Activated CD8-positive, alpha-beta memory T cell treated with anti-CD3 and anti-CD28 coated beads, Interleukin-2, amount 50 U/mL, for 1 hour (primary cell): Measurements from ENCODE around the gene KRTAP10-9.
A peak's percentile ranks its signal among the peaks of the same experiment; 100 is the strongest.
"Not testable (repeated sequence)": the region's sequence is repeated elsewhere in the genome, so short reads cannot be mapped to it uniquely, and the experiment has no call there.

Experiments used
- DNase-seq: peaks from one replicate; pipeline ENCODE4 v3.0.0-alpha.2; 2020; ENCODE audit errors: extremely low read depth

KRTAP10-9 gene

DNA sequence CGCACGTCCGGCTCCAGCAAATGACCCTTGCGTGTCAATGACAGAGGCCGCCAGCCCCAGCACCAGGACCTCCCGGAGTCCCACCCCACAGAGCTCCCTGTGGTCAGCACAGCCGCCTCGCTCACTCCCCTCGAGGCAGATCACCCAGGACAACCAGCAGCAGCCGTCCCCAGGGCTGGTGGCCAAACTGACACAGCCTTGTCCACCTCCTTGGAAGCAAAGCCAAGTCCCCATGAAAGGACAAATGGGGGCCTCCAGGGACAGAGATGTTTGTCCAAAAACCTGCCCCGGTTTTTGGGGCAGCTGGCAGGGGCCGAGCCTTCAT lies 12.4 kb downstream of the KRTAP10-9 start:
- no peak for DNase-seq

DNA sequence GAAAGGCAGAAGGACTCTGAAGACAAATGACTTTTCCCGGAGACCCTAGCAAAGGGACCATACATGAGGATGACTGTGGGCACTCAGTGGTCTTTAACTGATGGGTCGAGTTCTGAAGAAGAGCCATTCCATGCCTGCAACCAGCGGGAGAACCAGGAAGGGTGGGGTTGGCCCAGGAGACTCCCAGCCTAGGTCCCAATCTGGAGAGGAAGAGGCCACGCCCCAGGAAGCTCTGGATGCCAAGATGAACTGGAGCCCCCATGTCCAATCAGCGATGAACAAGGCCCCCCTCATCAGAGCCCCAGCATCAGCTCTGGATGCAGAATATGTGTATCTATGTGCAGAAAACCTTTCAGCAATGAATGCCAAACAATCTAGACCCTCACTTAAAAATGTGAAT lies 13.9 kb downstream of the KRTAP10-9 start:
- DNase-seq: no peak

DNA sequence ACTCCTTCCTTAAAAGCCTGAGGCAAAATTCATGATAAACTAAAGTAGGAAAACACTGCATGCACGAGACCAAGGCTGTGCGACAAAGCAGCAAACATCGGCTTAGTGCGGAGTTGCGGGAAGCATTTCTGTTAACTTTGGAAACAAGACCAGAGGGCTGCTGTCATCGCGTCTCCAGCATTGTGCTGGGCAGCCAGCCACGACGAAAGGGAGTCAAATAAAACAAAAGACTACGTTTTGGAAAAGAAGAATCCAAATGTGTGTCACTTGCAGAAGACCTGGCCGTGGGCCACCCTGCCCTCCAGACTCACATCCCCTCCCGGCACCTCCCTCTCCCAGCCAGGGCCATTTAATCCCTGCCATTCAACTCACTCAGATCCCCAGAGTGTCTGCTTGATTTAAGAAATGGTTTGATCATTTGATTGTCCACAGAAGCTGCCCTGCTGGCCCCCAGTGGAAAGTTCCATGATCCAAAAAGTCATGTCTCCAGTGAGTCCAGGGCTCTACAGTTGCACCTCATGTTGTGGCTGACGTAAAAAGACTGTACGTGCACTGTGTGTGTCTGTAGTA lies 16.9 kb downstream of the KRTAP10-9 start:
- DNase-seq: no peak

DNA sequence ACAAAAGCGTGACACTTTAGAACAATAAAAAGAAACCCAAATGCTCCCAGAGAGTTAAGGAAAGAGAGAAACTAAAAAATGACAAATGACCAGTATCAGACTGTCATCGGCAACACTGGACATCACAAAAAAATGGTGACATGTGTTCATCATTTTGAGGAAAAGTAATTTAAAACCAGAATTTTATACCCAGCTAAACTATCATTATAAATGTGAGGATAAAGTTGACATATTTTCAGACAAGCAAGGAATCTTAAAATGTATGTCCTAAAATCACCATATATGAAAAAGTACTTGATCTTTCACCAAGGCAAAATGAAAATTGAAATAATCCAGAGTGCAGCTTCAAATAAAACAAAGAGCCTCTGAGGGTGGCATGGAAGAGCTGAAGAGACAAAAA lies 18.0 kb downstream of the KRTAP10-9 start:
- no peak for DNase-seq

DNA sequence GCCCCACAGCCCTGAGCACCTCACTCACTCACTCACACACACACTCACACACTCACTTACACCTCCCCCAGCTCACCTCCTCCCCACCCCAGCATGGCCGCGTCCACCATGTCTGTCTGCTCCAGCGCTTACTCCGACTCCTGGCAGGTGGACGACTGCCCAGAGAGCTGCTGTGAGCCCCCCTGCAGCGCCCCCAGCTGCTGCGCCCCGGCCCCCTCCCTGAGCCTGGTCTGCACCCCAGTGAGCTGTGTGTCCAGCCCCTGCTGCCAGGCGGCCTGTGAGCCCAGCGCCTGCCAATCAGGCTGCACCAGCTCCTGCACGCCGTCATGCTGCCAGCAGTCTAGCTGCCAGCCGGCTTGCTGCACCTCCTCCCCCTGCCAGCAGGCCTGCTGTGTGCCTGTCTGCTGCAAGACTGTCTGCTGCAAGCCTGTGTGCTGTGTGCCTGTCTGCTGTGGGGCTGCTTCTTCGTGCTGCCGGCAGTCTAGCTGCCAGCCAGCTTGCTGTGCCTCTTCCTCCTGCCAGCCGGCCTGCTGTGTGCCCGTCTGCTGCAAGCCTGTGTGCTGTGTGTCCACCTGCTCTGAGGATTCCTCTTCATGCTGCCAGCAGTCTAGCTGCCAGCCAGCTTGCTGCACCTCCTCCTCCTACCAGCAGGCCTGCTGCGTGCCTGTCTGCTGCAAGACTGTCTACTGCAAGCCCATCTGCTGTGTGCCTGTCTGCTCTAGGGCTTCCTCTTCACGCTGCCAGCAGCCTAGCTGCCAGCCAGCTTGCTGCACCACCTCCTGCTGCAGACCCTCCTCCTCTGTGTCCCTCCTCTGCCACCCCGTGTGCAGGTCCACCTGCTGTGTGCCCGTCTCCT lies 19.7 kb downstream of the KRTAP10-9 start, which contains the start of gene KRTAP10-11:
KRTAP10-11 (plus strand) TSS at position 49 of the 856 bp plus-strand sequence; CDS start at position 94, 45 bp downstream.
- not testable (repeated sequence) for DNase-seq

DNA sequence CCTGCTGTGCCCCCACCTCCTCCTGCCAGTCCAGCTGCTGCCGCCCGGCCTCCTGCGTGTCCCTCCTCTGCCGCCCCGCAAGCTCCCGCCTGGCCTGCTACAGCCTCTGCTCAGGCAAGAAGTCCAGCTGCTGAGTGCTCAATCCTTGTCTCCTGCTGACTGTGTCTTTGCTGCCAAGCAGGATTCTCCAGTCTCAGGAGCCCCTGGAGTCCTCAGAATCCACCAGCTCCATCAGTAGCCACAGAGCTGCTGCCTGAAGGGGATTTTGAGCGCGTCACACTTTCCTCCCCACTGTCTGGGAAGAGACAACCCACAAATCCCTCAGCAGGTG lies 20.3 kb downstream of the KRTAP10-9 start:
- DNase-seq: no peak

DNA sequence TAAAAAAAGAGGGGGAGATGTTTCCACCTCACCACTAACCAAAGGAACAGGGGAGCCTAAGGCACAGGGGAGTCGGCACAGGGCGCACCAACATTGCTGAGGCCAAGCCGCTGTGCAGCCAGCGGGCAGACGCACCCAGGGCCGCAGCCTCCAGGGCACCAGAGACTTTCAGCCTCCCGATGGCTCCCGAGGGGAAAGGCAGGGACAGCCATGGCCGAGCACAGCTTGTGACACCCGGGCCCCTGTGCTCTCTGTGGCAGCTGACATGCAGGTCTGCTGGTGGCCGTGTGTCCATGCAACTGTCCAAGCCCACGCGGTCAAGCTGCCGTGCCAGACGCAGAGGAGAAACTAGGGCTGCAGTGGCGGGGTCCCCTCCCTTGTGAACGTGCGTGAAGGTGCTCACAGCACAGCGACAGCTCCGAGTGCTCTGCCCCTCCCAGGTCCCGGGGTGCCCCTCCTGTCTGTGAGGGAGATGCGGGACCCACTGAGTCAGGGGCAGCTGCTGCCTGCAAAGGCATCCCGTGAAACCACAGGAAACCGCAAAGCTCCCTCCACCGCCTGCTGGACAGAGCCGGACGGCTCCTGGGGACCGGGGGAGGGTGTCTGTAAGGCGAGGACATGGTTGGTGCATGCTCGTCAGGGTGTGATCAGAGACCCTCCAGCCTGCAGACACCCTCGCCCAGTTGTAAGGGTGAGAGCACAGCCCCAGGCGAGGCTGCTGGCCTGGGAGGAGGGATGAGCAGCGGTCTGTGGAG lies 21.8 kb downstream of the KRTAP10-9 start:
- no peak for DNase-seq

DNA sequence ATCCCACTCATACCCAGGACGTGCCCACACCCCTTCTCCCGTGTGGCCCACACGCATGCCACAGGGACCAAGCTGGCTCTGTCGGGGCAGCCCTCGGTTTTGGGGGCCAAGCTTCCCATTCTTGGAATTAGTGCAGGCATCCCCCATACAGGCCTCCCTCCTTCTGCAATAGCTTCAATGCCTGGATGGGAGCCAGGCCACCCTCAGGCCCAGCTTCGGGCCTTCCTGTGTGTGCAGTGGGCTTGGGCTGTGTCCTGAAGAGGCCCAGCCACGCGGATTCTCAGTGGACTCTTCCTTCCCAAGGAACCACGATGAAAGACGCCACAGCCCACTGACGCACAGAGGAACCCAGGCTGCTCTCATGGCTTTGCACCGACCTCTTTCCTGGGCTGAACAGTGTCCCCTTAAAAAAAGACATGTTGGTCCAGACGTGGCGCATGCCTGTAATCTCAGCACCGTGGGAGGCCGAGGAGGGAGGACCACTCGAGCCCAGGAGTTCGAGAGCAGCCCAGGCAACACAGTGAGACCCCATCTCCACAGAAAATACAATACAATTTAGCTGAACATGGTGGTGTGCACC lies 22.7 kb downstream of the KRTAP10-9 start:
- DNase-seq: no peak

DNA sequence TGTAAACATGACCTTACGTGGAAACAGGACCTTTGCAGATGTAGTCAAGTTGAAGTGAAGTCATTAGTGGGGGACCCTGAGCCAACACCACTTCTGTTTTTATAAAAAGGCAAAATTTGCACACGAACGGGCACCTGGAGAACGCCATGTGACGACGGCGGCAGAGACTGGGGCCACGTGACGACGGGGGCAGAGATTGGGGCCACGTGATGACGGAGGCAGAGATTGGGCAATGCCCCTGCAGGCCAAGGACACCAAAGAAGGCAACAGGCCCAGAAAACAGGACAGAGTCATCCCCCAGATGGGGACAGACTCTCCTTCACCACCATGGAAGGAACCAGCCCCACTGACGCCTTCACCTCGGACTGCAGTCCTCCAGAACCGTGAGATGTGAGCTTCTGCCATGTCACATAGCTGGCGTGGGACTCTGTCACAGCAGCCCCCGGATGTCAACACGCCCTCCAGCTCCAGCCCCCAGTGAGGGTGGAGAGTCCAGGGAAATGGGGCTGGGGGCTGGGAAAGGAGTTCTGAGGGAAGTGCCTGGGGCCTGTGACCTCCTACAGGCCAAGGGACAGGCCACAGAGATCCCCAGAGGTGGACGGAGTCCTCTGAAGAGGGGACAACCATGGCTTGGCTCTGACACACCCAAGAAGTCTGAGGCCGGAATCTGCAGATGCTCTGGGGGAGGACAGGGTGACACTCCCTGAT lies 23.5 kb downstream of the KRTAP10-9 start:
- DNase-seq: no peak

DNA sequence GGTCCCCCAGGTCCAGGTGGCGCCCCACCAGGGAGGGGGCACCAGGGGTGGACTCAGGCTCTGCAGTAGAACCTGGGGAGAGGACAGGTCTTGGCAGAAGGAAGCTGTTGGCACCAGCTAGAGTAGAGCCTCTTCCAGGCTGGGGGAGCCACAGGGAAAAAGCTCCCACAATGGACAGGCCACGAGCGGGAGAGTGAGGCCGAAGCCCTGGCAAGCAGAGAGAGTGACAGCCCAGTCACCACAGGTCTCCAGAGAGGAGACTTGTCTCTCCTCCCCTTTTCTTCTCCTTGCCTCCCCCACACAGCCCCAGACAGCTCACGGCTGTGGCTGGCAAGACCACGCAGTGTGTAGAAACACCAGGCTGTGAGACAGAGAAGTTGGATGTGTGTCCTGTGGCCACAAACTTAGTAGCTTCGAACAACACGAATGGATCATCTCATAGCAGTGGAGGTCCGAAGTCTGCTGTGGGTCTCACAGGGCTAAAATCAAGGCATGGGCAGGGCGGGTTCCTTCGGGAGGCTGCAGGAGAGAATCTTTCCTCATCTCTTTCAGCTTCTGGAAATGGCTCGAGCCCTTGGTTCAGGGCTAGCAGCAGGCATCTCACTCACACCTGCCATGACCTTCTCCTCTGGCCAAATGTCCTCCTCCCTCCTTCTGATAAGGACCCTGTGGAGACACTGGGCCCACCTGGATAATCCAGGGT lies 24.2 kb downstream of the KRTAP10-9 start:
- DNase-seq: no peak

DNA sequence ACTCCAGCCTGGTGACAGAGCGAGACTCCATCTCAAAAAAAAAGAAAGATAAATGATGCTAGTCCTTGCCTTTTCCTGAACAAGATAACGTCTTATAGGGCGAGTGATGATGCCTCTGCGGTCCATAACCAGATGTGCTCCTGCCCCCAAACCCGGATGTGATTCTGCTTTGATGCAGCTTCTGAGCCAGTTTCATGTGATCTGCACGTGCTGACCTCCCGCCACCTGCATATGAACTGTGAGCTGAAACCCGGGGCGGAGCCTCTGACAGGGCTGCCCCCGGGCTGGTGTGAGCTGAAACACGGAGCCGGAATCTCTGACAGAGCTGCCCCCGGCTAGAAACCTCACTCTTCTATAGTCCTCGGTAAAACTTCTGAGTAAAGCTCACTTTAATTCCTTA lies 26.2 kb downstream of the KRTAP10-9 start:
- no peak for DNase-seq

DNA sequence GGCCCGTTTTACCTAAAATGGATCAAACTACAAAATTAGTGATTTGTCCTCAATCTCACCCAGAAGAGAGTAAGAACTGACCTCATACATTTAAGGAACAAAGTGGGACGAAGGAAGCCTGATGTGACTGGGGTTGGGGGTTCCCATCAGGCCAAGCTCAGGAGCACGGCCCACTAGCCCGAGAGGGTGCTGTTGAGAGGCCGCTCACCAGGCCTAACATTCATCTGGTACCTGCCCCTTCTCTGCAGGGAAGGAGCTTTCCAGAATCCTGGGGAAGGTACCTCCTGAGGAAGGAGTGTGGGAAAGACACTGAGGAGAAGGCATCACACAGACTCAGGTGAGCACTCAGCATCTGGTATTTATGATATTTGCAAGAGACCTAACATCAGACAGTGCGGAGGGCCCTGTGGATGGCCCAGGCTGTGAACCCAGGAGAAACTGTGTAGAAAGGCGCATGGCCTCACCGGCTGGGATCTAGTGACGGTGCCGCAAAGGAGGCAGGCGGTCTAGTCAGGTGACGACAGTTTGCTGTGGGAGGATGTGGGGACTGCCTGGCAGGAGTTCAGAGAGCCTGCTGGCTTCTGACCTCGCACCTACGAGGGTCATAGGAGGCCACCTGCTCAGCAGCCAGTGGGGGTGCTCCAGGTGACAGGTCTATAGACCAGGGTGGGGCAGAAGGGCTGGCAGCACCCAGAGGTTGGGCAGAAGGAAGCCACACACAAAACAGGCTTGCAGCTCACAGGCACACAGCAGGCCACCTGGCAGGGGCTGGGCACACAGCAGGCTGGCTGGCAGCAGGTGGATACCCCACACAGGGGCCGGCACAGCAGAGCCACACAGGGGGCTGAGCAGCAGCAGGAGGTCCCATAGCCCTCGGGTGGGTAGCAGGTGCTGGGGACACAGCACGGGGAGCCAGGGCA lies 27.0 kb downstream of the KRTAP10-9 start:
- peak; percentile 63 for DNase-seq

DNA sequence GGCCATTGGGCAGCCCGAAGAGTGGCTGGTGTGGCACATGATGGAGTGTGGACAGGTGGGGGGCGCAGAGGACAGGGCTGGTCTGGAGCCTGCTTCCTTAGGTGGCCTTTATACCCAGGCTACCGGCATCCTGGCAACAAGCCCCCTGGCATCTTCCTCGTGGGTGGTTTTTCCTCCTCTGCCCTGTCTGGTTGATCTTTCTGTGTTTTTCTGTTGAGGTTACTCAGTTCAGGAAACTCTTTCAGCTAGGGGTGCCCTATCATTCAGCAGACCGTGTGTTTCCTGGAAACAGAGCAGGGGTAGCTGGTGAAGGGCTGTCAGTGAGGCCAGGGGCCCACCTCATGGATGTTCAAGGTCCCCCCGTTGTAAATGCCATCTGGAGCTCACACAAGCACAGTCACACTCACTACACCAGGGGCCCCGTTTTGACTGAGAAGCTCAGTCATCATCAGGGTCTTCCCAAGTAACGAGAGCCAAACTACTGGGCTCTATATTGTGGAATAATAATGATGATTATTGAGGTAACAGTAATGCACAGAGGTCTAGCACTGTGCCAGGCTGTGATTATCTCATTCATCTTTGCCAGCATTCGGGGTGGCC lies 27.8 kb downstream of the KRTAP10-9 start, which contains the start of gene KRTAP12-4:
KRTAP12-4 (minus strand) TSS at position 84 of the 600 bp plus-strand sequence; CDS start at position 39, 45 bp downstream.
- DNase-seq: no peak

DNA sequence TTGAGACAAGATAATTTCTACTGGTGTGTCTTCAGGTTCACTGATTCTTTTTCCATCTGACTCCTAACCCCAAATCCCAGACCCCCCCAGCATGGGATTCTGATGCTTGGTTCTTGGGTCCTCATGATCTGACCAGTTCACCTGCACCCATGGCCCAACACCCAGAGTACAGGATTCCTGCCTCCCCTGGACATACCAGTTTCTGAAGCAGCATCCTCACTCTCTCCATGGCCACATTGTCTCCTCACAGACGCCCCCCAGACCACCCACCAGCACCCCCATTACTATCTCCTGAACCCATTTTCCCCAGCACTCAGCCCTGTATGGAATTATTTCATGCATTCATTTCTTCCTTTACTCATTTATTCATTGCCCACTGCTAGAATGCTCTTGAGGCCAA lies 30.0 kb downstream of the KRTAP10-9 start:
- no peak for DNase-seq

DNA sequence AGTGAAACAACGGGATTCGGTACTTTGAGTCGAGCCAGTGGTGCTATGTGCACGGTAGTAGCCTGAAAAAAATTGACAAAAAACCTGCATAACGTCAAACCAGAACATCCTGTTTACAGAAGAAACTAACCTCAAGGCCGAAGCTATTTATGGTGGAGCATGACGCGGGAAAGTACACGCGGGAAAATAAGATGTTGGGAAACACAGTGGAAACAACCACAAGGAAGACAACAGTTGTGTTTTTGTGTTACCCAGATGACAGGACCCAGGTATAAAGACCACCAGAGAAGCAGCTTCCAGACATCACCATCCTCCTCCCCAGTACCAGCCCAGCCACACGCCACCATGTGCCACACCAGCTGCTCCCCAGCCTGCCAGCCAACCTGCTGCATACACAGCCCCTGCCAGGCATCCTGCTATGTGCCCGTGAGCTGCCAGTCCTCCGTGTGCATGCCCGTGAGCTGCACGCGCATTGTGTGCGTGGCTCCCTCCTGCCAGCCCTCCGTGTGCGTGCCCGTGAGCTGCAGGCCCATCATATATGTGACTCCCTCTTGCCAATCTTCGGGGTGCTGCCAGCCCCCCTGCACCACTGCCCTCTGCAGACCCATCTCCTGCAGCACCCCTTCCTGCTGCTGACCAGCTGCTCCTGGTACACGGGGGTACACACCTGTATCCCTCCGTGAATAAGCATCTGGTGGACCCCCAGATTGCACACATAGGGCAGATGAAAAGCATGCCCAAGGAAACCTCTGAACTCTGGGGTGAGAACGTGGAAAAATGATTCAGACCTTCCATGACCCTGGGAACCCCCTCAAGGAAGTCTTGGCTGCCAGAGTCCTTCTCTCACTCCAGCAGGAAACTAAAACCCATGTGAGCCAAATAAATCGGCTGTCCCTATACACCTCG lies 31.0 kb downstream of the KRTAP10-9 start, which contains the start of gene KRTAP12-3:
KRTAP12-3 (plus strand) TSS at position 298 of the 906 bp plus-strand sequence; CDS start at position 346, 48 bp downstream.
- DNase-seq: peak; percentile 32

DNA sequence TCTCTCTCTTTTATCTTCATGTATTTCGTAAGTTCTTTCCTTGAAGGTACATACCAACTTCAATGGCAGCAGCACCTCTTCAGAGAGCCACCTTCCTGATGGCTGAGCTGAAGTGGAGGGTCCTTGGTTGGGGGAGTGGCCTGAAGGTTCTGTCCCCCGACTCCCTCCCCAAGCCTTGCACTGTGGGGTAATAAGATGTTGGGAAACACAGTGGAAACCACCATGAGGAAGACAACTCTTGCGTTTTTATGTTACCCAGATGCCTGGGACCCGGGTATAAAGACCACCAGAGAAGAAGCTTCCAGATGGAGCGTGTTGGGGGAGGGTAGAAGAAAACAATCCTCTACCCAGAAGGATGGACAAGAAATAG lies 31.6 kb downstream of the KRTAP10-9 start:
- DNase-seq: no peak

DNA sequence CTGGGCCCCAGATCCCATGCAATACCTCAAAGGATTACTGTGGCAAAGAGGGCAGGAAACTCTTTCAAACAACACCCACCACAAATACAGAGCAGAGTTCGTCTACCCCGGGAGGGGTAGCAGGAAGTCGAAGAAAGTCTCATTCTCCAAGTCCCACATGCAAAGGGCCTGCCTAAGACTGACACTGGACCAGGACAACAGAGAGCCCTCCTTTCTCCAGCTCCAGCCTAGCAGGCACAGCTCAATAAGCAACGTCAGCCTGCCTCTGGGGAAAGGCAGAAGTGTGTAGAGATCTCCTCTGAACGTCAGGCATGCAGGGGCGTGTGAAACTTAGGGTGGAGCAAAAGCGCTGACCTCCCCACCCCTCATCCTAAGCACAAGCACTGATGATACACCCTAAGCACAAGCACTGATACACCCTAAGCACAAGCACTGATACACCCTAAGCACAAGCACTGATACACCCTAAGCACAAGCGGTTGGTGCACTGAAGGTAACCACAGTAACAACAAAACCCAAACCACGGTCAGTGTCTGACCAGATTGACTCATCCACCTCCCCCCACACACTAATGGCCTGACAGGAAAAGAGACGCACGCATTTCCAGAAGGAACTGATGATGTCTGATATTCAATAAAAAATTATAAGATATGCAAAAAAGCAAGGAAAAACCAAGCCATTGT lies 32.2 kb downstream of the KRTAP10-9 start:
- DNase-seq: no peak

DNA sequence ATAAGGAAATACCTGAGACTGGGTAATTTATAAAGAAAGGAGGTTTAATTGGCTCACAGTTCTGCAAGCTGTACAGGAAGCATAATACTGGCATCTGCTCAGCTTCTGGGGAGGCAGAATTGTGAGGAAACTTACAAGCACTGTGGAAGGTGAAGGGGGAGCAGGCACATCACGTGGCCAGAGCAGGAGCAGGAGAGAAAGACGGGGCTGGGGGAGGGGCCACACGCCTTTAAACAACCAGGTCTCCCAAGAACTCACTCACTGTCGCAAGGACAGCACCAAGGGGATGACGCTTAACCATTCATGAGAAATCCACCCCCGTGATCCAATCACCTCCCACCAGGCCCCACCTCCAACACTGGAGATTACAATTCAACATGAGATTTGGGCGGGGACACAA lies 34.7 kb downstream of the KRTAP10-9 start:
- DNase-seq: not testable (repeated sequence)
